A549 (cell line): ENCODE results near the gene HOXB3.

Experiments used
- CEBPB ChIP-seq, 2 experiments: fragments of >200 bp in 1 of 2; sonication (Bioruptor Twin) in 1 of 2; formaldehyde crosslinking in 1 of 2; IDR thresholded peaks; 2 replicates each; pipeline ENCODE4 v1.6.1; 2012 to 2016
- CHD2 ChIP-seq: fragments of 150-350 bp; IDR thresholded peaks from 2 replicates; pipeline ENCODE4 v1.6.1; 2014; ENCODE audit warnings: low read length; ENCODE audit not compliant: partially characterized antibody
- CTCF ChIP-seq: fragments of >200 bp; sonication (Bioruptor Twin); formaldehyde crosslinking; IDR thresholded peaks from 3 replicates; pipeline ENCODE4 v1.5.1; 2016
- EP300 ChIP-seq, 2 experiments: fragments of >200 bp; sonication (Bioruptor Twin); formaldehyde crosslinking; IDR thresholded peaks; 2 replicates in 1 of 2; 3 replicates in 1 of 2; pipeline ENCODE4 v1.6.1; 2016 to 2017
- ESRRA ChIP-seq: fragments of 150-350 bp; IDR thresholded peaks from 2 replicates; pipeline ENCODE4 v1.6.1; 2014; ENCODE audit warnings: mild to moderate bottlenecking, low read length, borderline replicate concordance
- HDAC2 ChIP-seq: fragments of 200-600 bp; sonication (generic); IDR thresholded peaks from 2 replicates; pipeline ENCODE4 v1.6.1; 2016
- HEYL ChIP-seq: fragments of 250-450 bp; sonication (Bioruptor Pico); IDR thresholded peaks from 2 replicates; pipeline ENCODE4 v1.8.0; 2021; ENCODE audit warnings: mild to moderate bottlenecking, moderate library complexity
- NR3C1 ChIP-seq: fragments of >200 bp; sonication (Bioruptor Twin); formaldehyde crosslinking; IDR thresholded peaks from 3 replicates; pipeline ENCODE4 v1.6.1; 2017
- POLR2A ChIP-seq: IDR thresholded peaks from 2 replicates; pipeline ENCODE4 v1.6.1; 2012; ENCODE audit warnings: mild to moderate bottlenecking, low read length
- RAD21 ChIP-seq, 2 experiments: fragments of >200 bp in 1 of 2; sonication (Bioruptor Twin) in 1 of 2; formaldehyde crosslinking in 1 of 2; IDR thresholded peaks in 1 of 2; conservative IDR thresholded peaks in 1 of 2; 2 replicates in 1 of 2; 3 replicates in 1 of 2; pipeline ENCODE4 v1.6.1; 2012 to 2018; ENCODE audit warnings: inconsistent platforms in 1 of 2
- SMC3 ChIP-seq: fragments of >200 bp; sonication (Bioruptor Twin); formaldehyde crosslinking; IDR thresholded peaks from 3 replicates; pipeline ENCODE4 v1.6.1; 2018; ENCODE audit warnings: inconsistent platforms
- SREBF2 ChIP-seq: fragments of 450-650 bp; IDR thresholded peaks from 2 replicates; pipeline ENCODE4 v1.6.1; 2014; ENCODE audit warnings: mild to moderate bottlenecking, moderate library complexity
- TFCP2L1 ChIP-seq: fragments of 250-450 bp; sonication (Bioruptor Pico); IDR thresholded peaks from 2 replicates; pipeline ENCODE4 v1.5.0; 2021; ENCODE audit warnings: mild to moderate bottlenecking
- TP53 ChIP-seq: fragments of 250-450 bp; sonication (Bioruptor Pico); IDR thresholded peaks from 2 replicates; pipeline ENCODE4 v1.5.0; 2021; ENCODE audit warnings: mild to moderate bottlenecking, moderate library complexity

- TF ChIP-seq CTCF (no peak), TP53 (CRISPR knock-in tag) (no peak), SMC3 (no peak), CEBPB (IDR thresholded peaks at IDR 0.05) (no peak), TFCP2L1 (CRISPR knock-in tag) (no peak), POLR2A (no peak), SREBF2 (no peak), RAD21 (conservative IDR thresholded peaks at IDR 0.05 in 1 of 2, IDR thresholded peaks at IDR 0.05 in 1 of 2) (no peak), HEYL (CRISPR knock-in tag) (no peak), EP300 (IDR thresholded peaks at IDR 0.05) (no peak), CHD2 (no peak), NR3C1 (no peak), HDAC2 (no peak), ESRRA (no peak)
These were observed 45.6 kb downstream of the HOXB3 start for GRCh38 chr17:48544349-48545021.
